Upper lobe of left lung (tissue), 4 donors: ENCODE measurements around the gene TBXA2R.

ENCODE experiments used
- CTCF ChIP-seq, 6 experiments: fragments of 450-650 bp in 4 of 6; fragments of 200-600 bp in 2 of 6; sonication (generic) in 2 of 6; IDR thresholded peaks; one replicate each; pipeline ENCODE4 v1.5.1; 2016 to 2019; ENCODE audit warnings: antibody characterized with exemption in 6 of 6
- POLR2A ChIP-seq, 4 donors: fragments of 450-650 bp; IDR thresholded peaks; one replicate each; pipeline ENCODE4 v1.5.1; 2016 to 2017; ENCODE audit warnings: antibody characterized with exemption in 4 of 4, mild to moderate bottlenecking in 2 of 4

- no peak for TF ChIP-seq CTCF (IDR thresholded peaks at IDR 0.05)
- TF ChIP-seq POLR2A (IDR thresholded peaks at IDR 0.05) = no peak
Measured at GRCh38 chr19:3577723-3578344, 28.8 kb downstream of the TBXA2R start.
